Esophagus squamous epithelium (tissue), 4 donors: ENCODE measurements around the gene PAGR1.

Source experiments
- CTCF ChIP-seq, 6 experiments: fragments of 450-650 bp in 4 of 6; fragments of 200-600 bp in 2 of 6; sonication (generic) in 2 of 6; IDR thresholded peaks; one replicate each; pipeline ENCODE4 v1.5.1; 2016 to 2019; ENCODE audit warnings: antibody characterized with exemption in 6 of 6, mild to moderate bottlenecking in 4 of 6, moderate library complexity in 4 of 6
- POLR2A ChIP-seq, 4 donors: fragments of 450-650 bp; IDR thresholded peaks; one replicate each; pipeline ENCODE4 v1.6.1; 2017; ENCODE audit warnings: antibody characterized with exemption in 4 of 4, mild to moderate bottlenecking in 4 of 4, moderate library complexity in 3 of 4

- TF ChIP-seq CTCF (IDR thresholded peaks at IDR 0.05) (no peak), POLR2A (IDR thresholded peaks at IDR 0.05) (no peak)
Observed at GRCh38 chr16:29790949-29791844, 24.8 kb upstream of the PAGR1 start.
